HG03565 (cell line): ENCODE measurements around the gene MIEF1.

Experiments used
- ATAC-seq: cut with Tn5 transposase; IDR thresholded peaks from one replicate; pipeline ENCODE4 v1.9.1; 2021; ENCODE audit warnings: mild to moderate bottlenecking, moderate library complexity; ENCODE audit not compliant: unreplicated experiment

Gene MIEF1

GRCh38 chr22:39470451-39471291, 31.4 kb upstream of the MIEF1 start:
- ATAC-seq = no peak

GRCh38 chr22:39471381-39472141, 30.5 kb upstream of the MIEF1 start:
- ATAC-seq = no peak

- no peak for ATAC-seq
Observed at GRCh38 chr22:39472570-39473556, 29.2 kb upstream of the MIEF1 start.

GRCh38 chr22:39473851-39474250, 28.2 kb upstream of the MIEF1 start:
- ATAC-seq = no peak

- ATAC-seq = no peak
Observed at GRCh38 chr22:39474351-39475111, 27.6 kb upstream of the MIEF1 start.

GRCh38 chr22:39475337-39475736, 26.8 kb upstream of the MIEF1 start:
- no peak for ATAC-seq

GRCh38 chr22:39475902-39476301, 26.2 kb upstream of the MIEF1 start:
- no peak for ATAC-seq

- ATAC-seq = no peak
Observed at GRCh38 chr22:39476664-39477063, 25.4 kb upstream of the MIEF1 start.

GRCh38 chr22:39477542-39477941, 24.5 kb upstream of the MIEF1 start:
- ATAC-seq = no peak

- no peak for ATAC-seq
Observed at GRCh38 chr22:39478441-39478850, 23.6 kb upstream of the MIEF1 start.

- no peak for ATAC-seq
Observed at GRCh38 chr22:39479254-39479653, 22.8 kb upstream of the MIEF1 start.

- ATAC-seq = no peak
Observed at GRCh38 chr22:39480557-39480956, 21.5 kb upstream of the MIEF1 start.

GRCh38 chr22:39481054-39481453, 21.0 kb upstream of the MIEF1 start:
- no peak for ATAC-seq

GRCh38 chr22:39481595-39481994, 20.5 kb upstream of the MIEF1 start:
- no peak for ATAC-seq

GRCh38 chr22:39482768-39483167, 19.3 kb upstream of the MIEF1 start:
- no peak for ATAC-seq

GRCh38 chr22:39486951-39487825, 14.9 kb upstream of the MIEF1 start:
- no peak for ATAC-seq

- no peak for ATAC-seq
Observed at GRCh38 chr22:39487826-39488520, 14.1 kb upstream of the MIEF1 start.

GRCh38 chr22:39488563-39489083, 13.5 kb upstream of the MIEF1 start:
- ATAC-seq = no peak
